ENCODE data around the gene ARHGEF12.

DNA sequence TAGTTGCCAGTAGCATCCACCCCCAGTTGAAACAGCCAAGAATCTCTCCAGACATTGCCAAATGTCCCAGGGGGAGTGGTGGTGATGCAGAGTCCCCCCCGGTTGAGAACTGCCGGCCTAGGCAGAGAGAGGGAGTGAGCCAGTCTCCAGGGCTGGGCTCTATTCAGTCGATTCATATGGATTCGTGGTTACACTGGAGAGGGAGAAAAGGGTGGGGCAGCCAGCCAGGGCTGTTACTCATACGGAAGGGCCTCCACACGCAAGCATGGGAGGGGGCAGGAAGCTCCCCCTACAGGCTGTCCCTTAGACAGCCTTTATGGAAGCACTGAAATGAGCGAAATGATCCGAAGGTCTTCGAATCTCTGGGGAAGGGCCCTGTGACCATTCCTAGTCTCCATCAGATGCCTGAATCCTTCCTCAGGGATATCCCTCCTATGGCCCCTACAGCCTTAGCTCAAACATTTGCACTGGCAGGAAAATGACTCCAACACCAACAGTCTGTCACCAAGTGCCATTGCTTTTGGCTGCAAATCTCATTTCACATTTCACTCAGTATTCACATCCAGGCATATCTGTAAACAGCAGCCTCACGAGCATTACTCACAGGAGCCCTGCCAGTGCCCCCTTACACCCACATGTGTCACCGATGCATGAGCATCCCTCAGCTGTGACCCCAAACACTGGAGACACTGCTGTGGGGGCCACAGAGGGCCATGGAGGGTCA lies 29.5 kb upstream of the ARHGEF12 start:
- TF ChIP-seq YY1 (IDR thresholded peaks at IDR 0.05; ENCODE audit: low read depth) = no peak
- TF ChIP-seq, protein P1, sequence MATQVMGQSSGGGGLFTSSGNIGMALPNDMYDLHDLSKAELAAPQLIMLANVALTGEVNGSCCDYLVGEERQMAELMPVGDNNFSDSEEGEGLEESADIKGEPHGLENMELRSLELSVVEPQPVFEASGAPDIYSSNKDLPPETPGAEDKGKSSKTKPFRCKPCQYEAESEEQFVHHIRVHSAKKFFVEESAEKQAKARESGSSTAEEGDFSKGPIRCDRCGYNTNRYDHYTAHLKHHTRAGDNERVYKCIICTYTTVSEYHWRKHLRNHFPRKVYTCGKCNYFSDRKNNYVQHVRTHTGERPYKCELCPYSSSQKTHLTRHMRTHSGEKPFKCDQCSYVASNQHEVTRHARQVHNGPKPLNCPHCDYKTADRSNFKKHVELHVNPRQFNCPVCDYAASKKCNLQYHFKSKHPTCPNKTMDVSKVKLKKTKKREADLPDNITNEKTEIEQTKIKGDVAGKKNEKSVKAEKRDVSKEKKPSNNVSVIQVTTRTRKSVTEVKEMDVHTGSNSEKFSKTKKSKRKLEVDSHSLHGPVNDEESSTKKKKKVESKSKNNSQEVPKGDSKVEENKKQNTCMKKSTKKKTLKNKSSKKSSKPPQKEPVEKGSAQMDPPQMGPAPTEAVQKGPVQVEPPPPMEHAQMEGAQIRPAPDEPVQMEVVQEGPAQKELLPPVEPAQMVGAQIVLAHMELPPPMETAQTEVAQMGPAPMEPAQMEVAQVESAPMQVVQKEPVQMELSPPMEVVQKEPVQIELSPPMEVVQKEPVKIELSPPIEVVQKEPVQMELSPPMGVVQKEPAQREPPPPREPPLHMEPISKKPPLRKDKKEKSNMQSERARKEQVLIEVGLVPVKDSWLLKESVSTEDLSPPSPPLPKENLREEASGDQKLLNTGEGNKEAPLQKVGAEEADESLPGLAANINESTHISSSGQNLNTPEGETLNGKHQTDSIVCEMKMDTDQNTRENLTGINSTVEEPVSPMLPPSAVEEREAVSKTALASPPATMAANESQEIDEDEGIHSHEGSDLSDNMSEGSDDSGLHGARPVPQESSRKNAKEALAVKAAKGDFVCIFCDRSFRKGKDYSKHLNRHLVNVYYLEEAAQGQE (IDR thresholded peaks at IDR 0.05; ENCODE audit: low read depth) = no peak
- no peak for TF ChIP-seq EP300 (IDR thresholded peaks at IDR 0.05; ENCODE audit: borderline replicate concordance)
- TF ChIP-seq, protein P2, sequence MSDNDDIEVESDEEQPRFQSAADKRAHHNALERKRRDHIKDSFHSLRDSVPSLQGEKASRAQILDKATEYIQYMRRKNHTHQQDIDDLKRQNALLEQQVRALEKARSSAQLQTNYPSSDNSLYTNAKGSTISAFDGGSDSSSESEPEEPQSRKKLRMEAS (IDR thresholded peaks at IDR 0.05) = no peak
- no peak for TF ChIP-seq ZBTB7A (IDR thresholded peaks at IDR 0.05; ENCODE audit: low read depth)
- TF ChIP-seq FOXM1 (IDR thresholded peaks at IDR 0.05; ENCODE audit: borderline replicate concordance, low read depth) = no peak
- no peak for TF ChIP-seq TCF12 (IDR thresholded peaks at IDR 0.05; ENCODE audit: low read depth)
- no peak for TF ChIP-seq CEBPB (IDR thresholded peaks at IDR 0.05)

Measured in Ishikawa (cell line).